OCI-LY7 (cell line): Measurements from ENCODE around the gene PKDCC. TPM values are rescaled to one million over a fixed set of nuclear protein-coding genes. Genes with fewer than 3 reads are reported as not detected.

Experiments
- BruUV-seq: library from RNA; stranded (reverse); fragments of 400-500 nt; replicated peaks from 2 replicates; lab custom pipeline; 2021; lab: Mats Ljungman, UMichigan
- CTCF ChIA-PET: fragments of 300-600 bp; sonication (Branson Sonifier 250); formaldehyde crosslinking; loops from one replicate; lab custom pipeline; 2022; ENCODE audit warnings: antibody characterized with exemption; ENCODE audit not compliant: unreplicated experiment; lab: Charles Lee
- POLR2A ChIA-PET: fragments of 300-600 bp; sonication (Branson Sonifier 250); formaldehyde crosslinking; loops from one replicate; lab custom pipeline; 2022; ENCODE audit warnings: antibody characterized with exemption; lab: Charles Lee
- DNase-seq: peaks from one replicate; pipeline ENCODE4 v3.0.0-alpha.2; 2015; ENCODE audit warnings: low spot score
- H2AFZ ChIP-seq: fragments of 200-600 bp; sonication (generic), shearing (Covaris generic); 2 replicates; pipeline ENCODE4 v1.6.1; 2014; ENCODE audit warnings: mild to moderate bottlenecking, antibody characterized with exemption, low read length, moderate library complexity
- H3K27ac ChIP-seq: fragments of 200-600 bp; sonication (generic); 2 replicates; pipeline ENCODE4 v1.5.1; 2014; ENCODE audit warnings: mixed run types, low read depth, mild to moderate bottlenecking, moderate library complexity, low read length, inconsistent platforms; ENCODE audit not compliant: poor library complexity, severe bottlenecking
- H3K36me3 ChIP-seq: fragments of 200-600 bp; sonication (generic); 2 replicates; pipeline ENCODE4 v1.6.1; 2014; ENCODE audit warnings: mild to moderate bottlenecking, antibody characterized with exemption, low read length, moderate library complexity, mixed read lengths; ENCODE audit not compliant: insufficient read depth
- H3K4me1 ChIP-seq: fragments of 200-600 bp; sonication (generic); 2 replicates; pipeline ENCODE4 v1.5.1; 2014; ENCODE audit warnings: mild to moderate bottlenecking, low read length; ENCODE audit not compliant: insufficient read depth, poor library complexity, severe bottlenecking
- H3K4me2 ChIP-seq: fragments of 200-600 bp; sonication (generic); 2 replicates; pipeline ENCODE4 v1.6.1; 2014; ENCODE audit warnings: mild to moderate bottlenecking, low read length
- H3K4me3 ChIP-seq: fragments of 200-600 bp; sonication (generic); 2 replicates; pipeline ENCODE4 v1.5.1; 2014; ENCODE audit warnings: mild to moderate bottlenecking, low read depth, low read length; ENCODE audit not compliant: poor library complexity, severe bottlenecking
- H3K79me2 ChIP-seq: fragments of 200-600 bp; sonication (generic); 2 replicates; pipeline ENCODE4 v1.6.1; 2016; ENCODE audit warnings: low read depth, mild to moderate bottlenecking, low read length, moderate library complexity, mixed read lengths; ENCODE audit not compliant: insufficient read depth
- H3K9me2 ChIP-seq: fragments of 200-600 bp; sonication (generic); 2 replicates; pipeline ENCODE4 v1.6.1; 2016; ENCODE audit warnings: mild to moderate bottlenecking, low read length, mixed read lengths; ENCODE audit not compliant: insufficient read depth
- H3K9me3 ChIP-seq: fragments of 200-600 bp; sonication (generic); 2 replicates; pipeline ENCODE4 v1.6.1; 2014; ENCODE audit warnings: mild to moderate bottlenecking, mixed run types, low read length, mixed read lengths
- H4K20me1 ChIP-seq: fragments of 200-600 bp; sonication (generic); 2 replicates; pipeline ENCODE4 v1.6.1; 2014; ENCODE audit warnings: mild to moderate bottlenecking, antibody characterized with exemption, low read length, moderate library complexity, mixed read lengths; ENCODE audit not compliant: insufficient read depth
- CTCF ChIP-seq: fragments of 200-600 bp; sonication (generic); conservative IDR thresholded peaks from 2 replicates; pipeline ENCODE4 v1.5.1; 2014; ENCODE audit warnings: mild to moderate bottlenecking, antibody characterized with exemption, low read length, moderate library complexity, mixed read lengths
- EZH2phosphoT487 ChIP-seq: fragments of 200-600 bp; sonication (generic); IDR thresholded peaks from 2 replicates; pipeline ENCODE4 v1.6.1; 2018; ENCODE audit warnings: low read depth, borderline replicate concordance, mild to moderate bottlenecking, mixed run types, antibody characterized with exemption, low read length, moderate library complexity, mixed read lengths
- intact Hi-C: fragments of 100-400 bp; cut with micrococcal nuclease; formaldehyde crosslinking; loops from one replicate; pipeline ENCODE4 v1.10.0; 2022; ENCODE audit not compliant: unreplicated experiment
- total RNA-seq, 2 experiments: library from RNA; depleted of rRNA in 1 of 2; stranded (reverse); fragments of >200 nt in 1 of 2; shearing (Covaris generic) in 1 of 2; gene quantifications; 2 replicates each; pipeline ENCODE4 v1.2.3, GENCODE V29; 2014 to 2022

Gene PKDCC
- total RNA-seq, 2 experiments from 2014 or later, result not detected

- no peak overlapping the region for H3K4me2 ChIP-seq
Measured at GRCh38 chr2:42050010-42050702, 2.3 kb downstream of the PKDCC start.

GRCh38 chr2:42050703-42051542, 3.1 kb downstream of the PKDCC start:
- H3K9me2 ChIP-seq, result no peaks in the 10 kb centered on the region
- no peaks in the 10 kb centered on the region for H3K79me2 ChIP-seq
- DNase-seq, result no peak
- H3K27ac ChIP-seq, result no peak overlapping the region
- BruUV-seq, result no TSS peak
- H3K4me1 ChIP-seq, result no peaks in the 10 kb centered on the region
- intact Hi-C loops, result no loop called here
- no peak overlapping the region for H3K4me2 ChIP-seq
- H3K36me3 ChIP-seq, result no peaks in the 10 kb centered on the region
- H3K4me3 ChIP-seq, result no peak overlapping the region
- ChIA-PET POLR2A (no interaction called here), CTCF (no interaction called here)
- no peak overlapping the region for H2AFZ ChIP-seq
- no peaks in the 10 kb centered on the region for H4K20me1 ChIP-seq
- TF ChIP-seq EZH2phosphoT487, result no peak
- no peak for TF ChIP-seq CTCF
- no peaks in the 10 kb centered on the region for H3K9me3 ChIP-seq

More at GRCh38 chr2:42050010-42050702, 2.3 kb downstream of the PKDCC start:
- Histone ChIP-seq H3K9me3 (no peaks in the 10 kb centered on the region), H3K79me2 (no peaks in the 10 kb centered on the region), H3K4me1 (no peaks in the 10 kb centered on the region), H3K9me2 (no peaks in the 10 kb centered on the region), H3K27ac (no peak overlapping the region), H2AFZ (no peak overlapping the region), H3K36me3 (no peaks in the 10 kb centered on the region), H4K20me1 (no peaks in the 10 kb centered on the region), H3K4me3 (no peak overlapping the region)
- POLR2A ChIA-PET, result interaction anchor here (0.5 kb wide), 2 partner anchors 16 to 166 kb away, joined by 3 read pairs; no protein-coding TSS in a partner anchor
- DNase-seq, result no peak
- intact Hi-C loops, result no loop called here
- CTCF ChIA-PET, result no interaction called here
- TF ChIP-seq EZH2phosphoT487, result no peak
- no peak for TF ChIP-seq CTCF
- no TSS peak for BruUV-seq
